H1 (cell line): Measurements from ENCODE around the gene TPBGL. TPM values are rescaled to one million over a fixed set of nuclear protein-coding genes. Genes with fewer than 3 reads are reported as not detected.
A peak's percentile ranks its signal among the peaks of the same experiment; 100 is the strongest.

ENCODE experiments used
- CTCF ChIA-PET: fragments of 300-600 bp; sonication (Branson Sonifier 250); formaldehyde crosslinking; loops from one replicate; lab custom pipeline; 2021; ENCODE audit not compliant: partially characterized antibody; lab: Charles Lee
- POLR2A ChIA-PET: fragments of 300-600 bp; sonication (Branson Sonifier 250); formaldehyde crosslinking; loops from one replicate; lab custom pipeline; 2021; ENCODE audit warnings: inconsistent platforms; ENCODE audit not compliant: partially characterized antibody; lab: Charles Lee
- DNase-seq, 2 experiments: peaks; one replicate each; pipeline versions ENCODE4 v3.0.0 to v3.0.0-alpha.2; 2010 to 2022; ENCODE audit warnings: low spot score in 2 of 2, low read depth in 1 of 2, mixed read lengths in 1 of 2
- FAIRE-seq: peaks from 2 replicates; lab custom pipeline; 2011; peaks lifted over from hg19 to GRCh38; lab: Jason Lieb, UNC
- H2AFZ ChIP-seq: 2 replicates; pipeline ENCODE4 v1.8.1; 2012; ENCODE audit warnings: low read length, inconsistent platforms
- H2AK5ac ChIP-seq: 2 replicates; pipeline ENCODE4 v1.6.1; 2013; ENCODE audit warnings: low read depth, low read length
- H2BK120ac ChIP-seq: replicated peaks from 2 replicates; pipeline ENCODE3; 2013; ENCODE audit warnings: low read depth, low read length, inconsistent platforms
- H2BK12ac ChIP-seq: 2 replicates; pipeline ENCODE4 v1.6.1; 2013; ENCODE audit warnings: low read depth, low read length
- H2BK15ac ChIP-seq: 2 replicates; pipeline ENCODE4 v1.6.1; 2013; ENCODE audit warnings: low read length
- H2BK20ac ChIP-seq: 2 replicates; pipeline ENCODE4 v1.6.1; 2013; ENCODE audit warnings: low read length
- H2BK5ac ChIP-seq: 2 replicates; pipeline ENCODE4 v1.6.1; 2013; ENCODE audit warnings: low read depth, low read length
- H3K14ac ChIP-seq: 2 replicates; pipeline ENCODE4 v1.6.1; 2013; ENCODE audit warnings: inconsistent platforms; ENCODE audit not compliant: insufficient read length
- H3K18ac ChIP-seq: 2 replicates; pipeline ENCODE4 v1.6.1; 2013; ENCODE audit warnings: low read length; ENCODE audit errors: extremely low read depth
- H3K23ac ChIP-seq: 2 replicates; pipeline ENCODE4 v1.6.1; 2013; ENCODE audit warnings: inconsistent platforms; ENCODE audit not compliant: insufficient read length
- H3K23me2 ChIP-seq: 2 replicates; pipeline ENCODE4 v1.6.1; 2013; ENCODE audit warnings: low read depth, low read length
- H3K27ac ChIP-seq: 2 replicates; pipeline ENCODE4 v1.6.1; 2011; ENCODE audit warnings: low read depth, low read length, inconsistent platforms
- H3K27me3 ChIP-seq, 4 experiments: replicated peaks in 1 of 4; 1 replicate in 1 of 4; 2 replicates in 3 of 4; pipeline versions ENCODE4 v1.6.1 to v1.8.1; 2011 to 2013; ENCODE audit warnings: low read length in 3 of 4, mild to moderate bottlenecking in 3 of 4, inconsistent platforms in 2 of 4, mixed read lengths in 2 of 4, moderate library complexity in 1 of 4; ENCODE audit not compliant: control insufficient read depth in 3 of 4, insufficient read depth in 3 of 4; ENCODE audit errors: extremely low read depth in 1 of 4
- H3K36me3 ChIP-seq, 4 experiments: 2 replicates each; pipeline versions ENCODE4 v1.6.1 to v1.8.1; 2011 to 2013; ENCODE audit warnings: mild to moderate bottlenecking in 4 of 4, low read length in 3 of 4, moderate library complexity in 2 of 4, control low read depth in 1 of 4, inconsistent platforms in 1 of 4; ENCODE audit not compliant: insufficient read depth in 4 of 4, control insufficient read depth in 2 of 4
- H3K4ac ChIP-seq: replicated peaks from 2 replicates; pipeline ENCODE3; 2013; ENCODE audit warnings: low read length, low read depth, mixed read lengths, inconsistent platforms; ENCODE audit not compliant: insufficient read length
- H3K4me1 ChIP-seq, 4 experiments: replicated peaks in 1 of 4; 1 replicate in 1 of 4; 2 replicates in 3 of 4; pipeline versions ENCODE4 v1.6.1 to v1.8.1; 2011 to 2013; ENCODE audit warnings: low read length in 3 of 4, inconsistent platforms in 2 of 4, mixed read lengths in 1 of 4; ENCODE audit not compliant: insufficient read depth in 4 of 4, control insufficient read depth in 3 of 4
- H3K4me2 ChIP-seq, 2 experiments: 2 replicates each; pipeline versions ENCODE4 v1.6.1 to v1.8.1; 2011 to 2013; ENCODE audit warnings: low read depth in 2 of 2, low read length in 2 of 2, control low read depth in 1 of 2, inconsistent platforms in 1 of 2, mild to moderate bottlenecking in 1 of 2; ENCODE audit not compliant: insufficient read depth in 1 of 2
- H3K4me3 ChIP-seq, 4 experiments: fragments of 200-600, 300-600 bp in 1 of 4; sonication (generic), shearing (Covaris generic), sonication (Bioruptor Twin) in 1 of 4; 2 replicates each; pipeline versions ENCODE4 v1.5.1 to v1.8.1; 2011 to 2016; ENCODE audit warnings: low read length in 4 of 4, low read depth in 3 of 4, control low read depth in 2 of 4, inconsistent platforms in 2 of 4, mild to moderate bottlenecking in 2 of 4, mixed read lengths in 1 of 4, moderate library complexity in 1 of 4; ENCODE audit not compliant: insufficient read depth in 2 of 4; ENCODE audit errors: extremely low read depth in 1 of 4
- H3K56ac ChIP-seq: replicated peaks from 2 replicates; pipeline ENCODE3; 2013; ENCODE audit warnings: low read depth, mild to moderate bottlenecking, mixed read lengths, low read length, inconsistent platforms; ENCODE audit not compliant: insufficient read length
- H3K79me1 ChIP-seq: 2 replicates; pipeline ENCODE4 v1.6.1; 2013; ENCODE audit warnings: low read depth, low read length, control low read depth
- H3K79me2 ChIP-seq, 2 experiments: 2 replicates each; pipeline versions ENCODE4 v1.6.1 to v1.8.1; 2012 to 2013; ENCODE audit warnings: low read length in 2 of 2, mild to moderate bottlenecking in 2 of 2, inconsistent platforms in 1 of 2; ENCODE audit not compliant: insufficient read depth in 2 of 2, control insufficient read depth in 1 of 2
- H3K9ac ChIP-seq, 4 experiments: replicated peaks in 1 of 4; 1 replicate in 1 of 4; 2 replicates in 3 of 4; pipeline versions ENCODE4 v1.6.1 to v1.8.1; 2011 to 2013; ENCODE audit warnings: low read depth in 3 of 4, low read length in 3 of 4, control low read depth in 2 of 4, mild to moderate bottlenecking in 2 of 4, moderate library complexity in 2 of 4, inconsistent platforms in 1 of 4; ENCODE audit errors: extremely low read depth in 1 of 4
- H3K9me3 ChIP-seq, 2 experiments: 2 replicates each; pipeline versions ENCODE4 v1.6.1 to v1.8.1; 2012 to 2013; ENCODE audit warnings: mild to moderate bottlenecking in 2 of 2, moderate library complexity in 2 of 2, control low read depth in 1 of 2, inconsistent platforms in 1 of 2, low read depth in 1 of 2, low read length in 1 of 2, mixed read lengths in 1 of 2; ENCODE audit not compliant: insufficient read depth in 2 of 2
- H4K20me1 ChIP-seq, 2 experiments: replicated peaks in 1 of 2; 2 replicates each; pipeline versions ENCODE3 to v1.8.1; 2011 to 2013; ENCODE audit warnings: inconsistent platforms in 2 of 2, low read length in 2 of 2, mild to moderate bottlenecking in 1 of 2; ENCODE audit not compliant: insufficient read depth in 2 of 2, control insufficient read depth in 1 of 2
- H4K5ac ChIP-seq: 2 replicates; pipeline ENCODE4 v1.6.1; 2013; ENCODE audit warnings: low read length, low read depth, mixed read lengths, inconsistent platforms; ENCODE audit not compliant: insufficient read length
- H4K8ac ChIP-seq: 2 replicates; pipeline ENCODE4 v1.8.0; 2013; ENCODE audit warnings: mild to moderate bottlenecking, moderate library complexity, low read length, inconsistent platforms; ENCODE audit not compliant: insufficient read depth; ENCODE audit errors: extremely low read depth
- H4K91ac ChIP-seq: replicated peaks from 2 replicates; pipeline ENCODE3; 2013; ENCODE audit warnings: low read length, mixed read lengths, inconsistent platforms; ENCODE audit not compliant: insufficient read length
- BCL11A ChIP-seq, 2 experiments: IDR thresholded peaks; one replicate each; pipeline ENCODE4 v1.6.1; 2011; ENCODE audit warnings: low read depth in 2 of 2, low read length in 2 of 2, mild to moderate bottlenecking in 2 of 2
- CREB1 ChIP-seq: IDR thresholded peaks from 2 replicates; pipeline ENCODE4 v1.6.1; 2012; ENCODE audit warnings: inconsistent platforms
- CTCF ChIP-seq, 3 experiments: IDR thresholded peaks; 1 replicate in 2 of 3; 2 replicates in 1 of 3; pipeline versions ENCODE4 v1.5.1 to v1.6.1; 2011; ENCODE audit warnings: low read length in 3 of 3, mild to moderate bottlenecking in 3 of 3, inconsistent platforms in 2 of 3, low read depth in 1 of 3, moderate library complexity in 1 of 3; ENCODE audit not compliant: insufficient read depth in 1 of 3; ENCODE audit errors: control extremely low read depth in 1 of 3
- EGR1 ChIP-seq: IDR thresholded peaks from 2 replicates; pipeline ENCODE4 v1.6.1; 2011; ENCODE audit warnings: low read depth, low read length, borderline replicate concordance
- GABPA ChIP-seq: IDR thresholded peaks from 2 replicates; pipeline ENCODE4 v1.6.1; 2011; ENCODE audit warnings: mild to moderate bottlenecking, low read length, moderate library complexity, borderline replicate concordance; ENCODE audit not compliant: insufficient read depth
- KDM4A ChIP-seq: IDR thresholded peaks from one replicate; pipeline ENCODE4 v1.7.1; 2012; ENCODE audit warnings: low read depth, mild to moderate bottlenecking, moderate library complexity, low read length, inconsistent platforms; ENCODE audit not compliant: severe bottlenecking
- TBP ChIP-seq: IDR thresholded peaks from 2 replicates; pipeline ENCODE4 v1.6.1; 2011; ENCODE audit warnings: low read depth, low read length, improper control_type of control experiment
- WGBS, 2 experiments: shearing (Covaris generic) in 1 of 2; methylation state at CpG; one replicate each; pipeline versions ENCODE4 v1.1.6 to v1.1.7; 2013 to 2015; ENCODE audit warnings: low lambda C conversion rate in 2 of 2, mixed read lengths in 2 of 2, inconsistent platforms in 1 of 2, low coverage in 1 of 2, missing lambda C conversion rate in 1 of 2; ENCODE audit not compliant: insufficient replicate concordance in 2 of 2, insufficient coverage in 1 of 2, insufficient read length in 1 of 2; ENCODE audit errors: extremely low coverage in 1 of 2, missing lambda C conversion rate in 1 of 2; 5-methylcytosine and 5-hydroxymethylcytosine counted together
- polyA plus RNA-seq, 7 experiments: library from polyadenylated mRNA; depleted of rRNA in 3 of 7; stranded (reverse) in 5 of 7; unstranded in 2 of 7; fragments of >200 nt in 5 of 7; fragments of 200-250 nt in 2 of 7; gene quantifications; 1 replicate in 5 of 7; 2 replicates in 1 of 7; 4 replicates in 1 of 7; pipeline versions ENCODE4 v1.2.1 to v1.2.3, GENCODE V29; 2011 to 2013; ENCODE audit warnings: missing spikeins in 2 of 7, mixed read lengths in 2 of 7
- total RNA-seq: library from RNA; stranded (reverse); fragmentation: NEBNext Ultra II Directional; extraction: Animal tissue kit (Norgen Biotek cat#: 25700); gene quantifications from 2 replicates; pipeline ENCODE4 v1.2.1, GENCODE V29; 2021
- TF ChIP-seq, protein P1 (sequence below): IDR thresholded peaks from 2 replicates; pipeline ENCODE4 v1.6.1; 2012; ENCODE audit warnings: inconsistent platforms
- TF ChIP-seq, protein P2 (sequence below): IDR thresholded peaks from 2 replicates; pipeline ENCODE4 v1.6.1; 2011; ENCODE audit warnings: low read depth, mild to moderate bottlenecking, low read length; ENCODE audit not compliant: insufficient read depth

Gene TPBGL
- total and polyA plus RNA-seq, 2 of the 8 experiments (the other 6 are each of a cell fraction or from before 2014, with no cell fraction given): 0.26 to 0.37 TPM

DNA sequence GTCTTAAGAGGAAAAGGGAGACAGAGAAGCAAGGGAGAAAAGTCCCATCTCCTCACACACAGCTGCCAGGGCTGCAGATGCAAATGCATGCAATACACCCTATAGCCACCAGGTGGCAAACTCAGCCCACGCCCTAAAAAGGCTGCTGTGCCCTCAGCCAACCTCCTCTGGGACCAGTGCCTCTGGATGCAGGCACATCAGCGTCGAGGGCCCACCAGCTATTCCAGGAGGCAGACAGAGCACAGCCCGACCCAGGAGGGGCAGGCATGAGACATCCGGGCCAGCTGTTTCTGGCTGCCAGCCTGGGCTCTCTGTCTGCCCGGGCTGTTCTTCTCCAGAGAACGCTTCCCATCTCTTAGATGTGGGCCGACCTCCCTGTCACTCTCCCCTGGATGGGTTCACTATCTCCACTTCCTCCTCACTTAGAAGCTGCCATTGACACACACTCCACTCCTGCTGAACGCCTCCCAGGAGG is 39.7 kb downstream of the TPBGL start:
- Histone ChIP-seq H3K79me2 (no peaks in the 10 kb centered on the region), H2BK5ac (no peak overlapping the region), H4K5ac (no peak overlapping the region), H3K79me1 (no peaks in the 10 kb centered on the region), H3K4me1 (peaks cover 0 to 6% (median 0%) of the 10 kb centered on the region in 4 experiments; a peak in 2 of 7 replicates), H3K4me2 (no peak overlapping the region), H2BK15ac (no peak overlapping the region), H2BK12ac (no peak overlapping the region), H3K4me3 (no peak overlapping the region), H3K27ac (no peak overlapping the region), H3K23me2 (no peaks in the 10 kb centered on the region), H2AK5ac (no peak overlapping the region), H4K8ac (no peak overlapping the region), H3K4ac (no peak overlapping the region), H3K9ac (no peak overlapping the region), H3K23ac (no peak overlapping the region), H3K14ac (no peak overlapping the region), H2BK20ac (no peak overlapping the region), H2AFZ (no peak overlapping the region), H3K56ac (no peak overlapping the region), H3K27me3 (no peaks in the 10 kb centered on the region), H3K18ac (no peak overlapping the region), H2BK120ac (no peak overlapping the region), H4K91ac (no peak overlapping the region), H3K9me3 (no peaks in the 10 kb centered on the region), H4K20me1 (no peaks in the 10 kb centered on the region), H3K36me3 (0 out of 8 replicates have a peak, but pooled peaks cover 0 to 3% (median 0%) of the 10 kb centered on the region in 4 experiments)
- CTCF ChIA-PET: interaction anchor here (0.6 to 18.0 kb wide), 54 partner anchors 11 to 522 kb away, joined by 3 to 327 read pairs (median 5); partner anchors contain the start of gene ARRB1
- FAIRE-seq (peak; percentile 97), DNase-seq (peak; percentile 76 to 92)
- POLR2A ChIA-PET: interaction anchor here (0.7 to 2.3 kb wide), 8 partner anchors 13 to 145 kb away, joined by 3 to 10 read pairs (median 4); no protein-coding TSS in a partner anchor
- 57% methylated on average over 9 of the region's 9 CpGs; no CpG with 5 or more reads in 1 of the 2 experiments for WGBS, 2 experiments
- TF ChIP-seq EGR1 (no peak), CREB1 (0 out of 2 replicates have a peak, but pooled peaks have one; percentile 23), GABPA (peak; percentile 60; the same call in 1 of the 2 replicates), TBP (0 out of 2 replicates have a peak, but pooled peaks have one; percentile 38), CTCF (IDR thresholded peaks at IDR 0.05; ENCODE audit: control extremely low read depth in 1 of 3, insufficient read depth in 1 of 3, low read depth in 1 of 3, low read length in 3 of 3) (peak; percentile 94 to 100 (median 96)), BCL11A (IDR thresholded peaks at IDR 0.05; ENCODE audit: low read depth in 2 of 2, low read length in 2 of 2) (no peak), KDM4A (no peak)
- TF ChIP-seq, protein P1, sequence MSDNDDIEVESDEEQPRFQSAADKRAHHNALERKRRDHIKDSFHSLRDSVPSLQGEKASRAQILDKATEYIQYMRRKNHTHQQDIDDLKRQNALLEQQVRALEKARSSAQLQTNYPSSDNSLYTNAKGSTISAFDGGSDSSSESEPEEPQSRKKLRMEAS: peak; percentile 22; the same call in 1 of the 2 replicates
- TF ChIP-seq, protein P2, sequence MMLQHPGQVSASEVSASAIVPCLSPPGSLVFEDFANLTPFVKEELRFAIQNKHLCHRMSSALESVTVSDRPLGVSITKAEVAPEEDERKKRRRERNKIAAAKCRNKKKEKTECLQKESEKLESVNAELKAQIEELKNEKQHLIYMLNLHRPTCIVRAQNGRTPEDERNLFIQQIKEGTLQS: peak; percentile 11; the same call in 1 of the 2 replicates
